ENCODE measurements around the gene CYB5RL.
A peak's percentile ranks its signal among the peaks of the same experiment; 100 is the strongest.
"Not testable (repeated sequence)": the region's sequence is repeated elsewhere in the genome, so short reads cannot be mapped to it uniquely, and the experiment has no call there.

CYB5RL gene

GRCh38 chr1:54199765-54200518 is at the start of gene CYB5RL, which contains the start of gene MRPL37:
TSS of gene CYB5RL (minus strand) at chr1:54200030. CDS start at chr1:54195616, 4,414 bp downstream.
TSS of gene MRPL37 (plus strand) at chr1:54200167. CDS start at chr1:54200244, 77 bp downstream.
- DNase-seq: peak; percentile 94 to 95 (median 95)

GRCh38 chr1:54248966-54249365 is 49.1 kb upstream of the CYB5RL start:
- no peak for DNase-seq

GRCh38 chr1:54247863-54248515 is 48.2 kb upstream of the CYB5RL start:
- DNase-seq: peak in 1 of 3 donors; percentile 67

GRCh38 chr1:54246116-54246721 is 46.4 kb upstream of the CYB5RL start:
- DNase-seq: no peak

- no peak for DNase-seq
Observed at GRCh38 chr1:54245501-54245900, 45.7 kb upstream of the CYB5RL start.

- DNase-seq: no peak
Observed at GRCh38 chr1:54244655-54245054, 44.8 kb upstream of the CYB5RL start.

GRCh38 chr1:54243022-54243421 is 43.2 kb upstream of the CYB5RL start:
- DNase-seq: no peak

- DNase-seq: no peak
Observed at GRCh38 chr1:54241364-54241763, 41.5 kb upstream of the CYB5RL start.

GRCh38 chr1:54240741-54241335 is 41.0 kb upstream of the CYB5RL start:
- no peak for DNase-seq

GRCh38 chr1:54239631-54240031 is 39.8 kb upstream of the CYB5RL start:
- DNase-seq: no peak

- peak; percentile 41 to 55 (median 54) for DNase-seq
Observed at GRCh38 chr1:54239035-54239383, 39.2 kb upstream of the CYB5RL start.

- DNase-seq: peak; percentile 83 to 89 (median 87)
Observed at GRCh38 chr1:54238353-54239034, 38.7 kb upstream of the CYB5RL start.

GRCh38 chr1:54237586-54237985 is 37.8 kb upstream of the CYB5RL start:
- DNase-seq: peak in 2 of 3 donors; percentile 38 to 58

GRCh38 chr1:54234284-54234683 is 34.5 kb upstream of the CYB5RL start:
- no peak for DNase-seq

- not testable (repeated sequence) for DNase-seq
Observed at GRCh38 chr1:54233196-54233595, 33.4 kb upstream of the CYB5RL start.

GRCh38 chr1:54230507-54231339 is 30.9 kb upstream of the CYB5RL start:
- peak; percentile 71 to 86 (median 78) for DNase-seq

- DNase-seq: peak in 2 of 3 donors; percentile 46 to 64
Observed at GRCh38 chr1:54229281-54229891, 29.6 kb upstream of the CYB5RL start.

GRCh38 chr1:54228638-54229079 is 28.8 kb upstream of the CYB5RL start:
- no peak for DNase-seq

- peak; percentile 61 to 80 (median 68) for DNase-seq
Observed at GRCh38 chr1:54227891-54228310, 28.1 kb upstream of the CYB5RL start.

- DNase-seq: peak; percentile 80 to 89 (median 86)
Observed at GRCh38 chr1:54227091-54227602, 27.3 kb upstream of the CYB5RL start.

GRCh38 chr1:54225986-54226559 is 26.2 kb upstream of the CYB5RL start:
- no peak for DNase-seq
